Measurements from ENCODE around the gene KCNIP1. TPM values are rescaled to one million over a fixed set of nuclear protein-coding genes. Genes with fewer than 3 reads are reported as not detected.

KCNIP1 gene
- polyA plus RNA-seq, 1 of the 3 experiments (the other 2 are of a cell fraction), result 1.3 TPM

- Histone ChIP-seq H2AFZ (ENCODE audit: low read depth) (no peak overlapping the region), H3F3A (replicated peaks; ENCODE audit: insufficient read depth) (no peaks in the 10 kb centered on the region), H3K79me2 (ENCODE audit: insufficient read depth) (no peaks in the 10 kb centered on the region), H4K20me1 (ENCODE audit: insufficient read depth) (no peaks in the 10 kb centered on the region), H3K27me3 (ENCODE audit: insufficient read depth) (no peaks in the 10 kb centered on the region), H3K9me3 (no peaks in the 10 kb centered on the region), H3K36me3 (replicated peaks in 1 of 2; ENCODE audit: control insufficient read depth in 1 of 2, insufficient read depth in 2 of 2, low read length in 1 of 2) (no peaks in the 10 kb centered on the region), H3K4me2 (no peak overlapping the region), H3K9ac (no peak overlapping the region), H3K9me2 (no peaks in the 10 kb centered on the region), H3K27ac (ENCODE audit: low read depth in 2 of 2, low read length in 1 of 2) (no peak overlapping the region), H3K4me1 (ENCODE audit: control insufficient read depth in 1 of 2, insufficient read depth in 2 of 2, low read depth in 1 of 2, low read length in 1 of 2) (no peaks in the 10 kb centered on the region; a peak in 1 of 4 replicates), H3K4me3 (ENCODE audit: low read depth in 2 of 2, low read length in 1 of 2) (no peak overlapping the region)
- no peak for TF ChIP-seq CTCF (IDR thresholded peaks at IDR 0.05)
- peak; percentile 36; the same call in 1 of the 2 replicates for TF ChIP-seq RAD21 (IDR thresholded peaks at IDR 0.05; ENCODE audit: low read length)
- no peak for TF ChIP-seq REST (IDR thresholded peaks at IDR 0.05; ENCODE audit: low read depth, low read length)
- POLR2A ChIA-PET, result no interaction called here
- 31% methylated on average over 4 of the region's 4 CpGs for WGBS (ENCODE audit: low lambda C conversion rate)
- CTCF ChIA-PET, result interaction anchor here (1.0 to 2.1 kb wide), 5 partner anchors 13 to 100 kb away, joined by 3 to 9 read pairs (median 4); no protein-coding TSS in a partner anchor
- peak; percentile 21 for DNase-seq
Measured at GRCh38 chr5:170691657-170692056, 187.8 kb downstream of the KCNIP1 start.

GRCh38 chr5:170693701-170694100, 189.9 kb downstream of the KCNIP1 start:
- DNase-seq, result no peak
- WGBS (ENCODE audit: low lambda C conversion rate), result 41% methylated on average over 4 of the region's 4 CpGs
- Histone ChIP-seq H3K9me2 (no peaks in the 10 kb centered on the region), H3K9me3 (no peaks in the 10 kb centered on the region), H3K4me1 (ENCODE audit: control insufficient read depth in 1 of 2, insufficient read depth in 2 of 2, low read depth in 1 of 2, low read length in 1 of 2) (no peaks in the 10 kb centered on the region; a peak in 1 of 4 replicates), H3K27ac (ENCODE audit: low read depth in 2 of 2, low read length in 1 of 2) (no peak overlapping the region), H3F3A (replicated peaks; ENCODE audit: insufficient read depth) (no peaks in the 10 kb centered on the region), H3K4me2 (no peak overlapping the region), H3K4me3 (ENCODE audit: low read depth in 2 of 2, low read length in 1 of 2) (no peak overlapping the region), H3K9ac (no peak overlapping the region), H2AFZ (ENCODE audit: low read depth) (no peak overlapping the region), H3K36me3 (replicated peaks in 1 of 2; ENCODE audit: control insufficient read depth in 1 of 2, insufficient read depth in 2 of 2, low read length in 1 of 2) (no peaks in the 10 kb centered on the region), H3K27me3 (ENCODE audit: insufficient read depth) (no peaks in the 10 kb centered on the region; the same call in 1 of the 2 replicates), H3K79me2 (ENCODE audit: insufficient read depth) (no peaks in the 10 kb centered on the region), H4K20me1 (ENCODE audit: insufficient read depth) (no peaks in the 10 kb centered on the region)
- ChIA-PET POLR2A (no interaction called here), CTCF (interaction anchor here (0.8 kb wide), 1 partner anchor 98 kb away, joined by 3 read pairs; no protein-coding TSS in a partner anchor)
- TF ChIP-seq REST (IDR thresholded peaks at IDR 0.05; ENCODE audit: low read depth, low read length) (peak; percentile 65; the same call in 1 of the 2 replicates), MEF2A (IDR thresholded peaks at IDR 0.05; ENCODE audit: borderline replicate concordance, low read depth) (no peak)

Data from SK-N-SH (cell line).